HepG2 (cell line): Measurements from ENCODE around the gene VMO1. TPM values are rescaled to one million over a fixed set of nuclear protein-coding genes. Genes with fewer than 3 reads are reported as not detected.

ENCODE experiments used
- ATF6 ChIP-seq: sonication (generic); formaldehyde crosslinking; conservative IDR thresholded peaks from 2 replicates; pipeline ENCODE4 v1.4.0; 2020; ENCODE audit warnings: missing genetic modification reagents
- FIP1L1 ChIP-seq: fragments of 200-400 bp; formaldehyde crosslinking; IDR thresholded peaks from 2 replicates; pipeline ENCODE4 v1.6.1; 2018; ENCODE audit warnings: low read depth, mild to moderate bottlenecking, low read length, moderate library complexity, borderline replicate concordance; ENCODE audit not compliant: insufficient read depth
- FOSL1 ChIP-seq: sonication (generic); formaldehyde crosslinking; IDR thresholded peaks from 2 replicates; pipeline ENCODE4 v1.9.0; 2021; ENCODE audit warnings: missing genetic modification reagents, borderline replicate concordance
- HBP1 ChIP-seq: IDR thresholded peaks from 2 replicates; pipeline ENCODE4 v1.6.1; 2016; ENCODE audit warnings: low read depth, control low read depth
- HHEX ChIP-seq: IDR thresholded peaks from 2 replicates; pipeline ENCODE4 v1.6.1; 2016; ENCODE audit warnings: control low read depth
- NFYB ChIP-seq: sonication (generic); formaldehyde crosslinking; IDR thresholded peaks from 2 replicates; pipeline ENCODE4 v1.4.0; 2020; ENCODE audit warnings: missing genetic modification reagents
- NFYC ChIP-seq: IDR thresholded peaks from 2 replicates; pipeline ENCODE4 v1.6.1; 2016; ENCODE audit warnings: missing genetic modification reagents, missing compliant biosample characterization
- NR2C2 ChIP-seq: sonication (generic); formaldehyde crosslinking; IDR thresholded peaks from 2 replicates; pipeline ENCODE4 v1.4.0; 2020; ENCODE audit warnings: missing genetic modification reagents, mild to moderate bottlenecking, moderate library complexity, borderline replicate concordance
- PHF21A ChIP-seq: sonication (generic); formaldehyde crosslinking; IDR thresholded peaks from 2 replicates; pipeline ENCODE4 v1.5.0; 2020; ENCODE audit warnings: mild to moderate bottlenecking, missing genetic modification reagents
- PRDM15 ChIP-seq: sonication (generic); formaldehyde crosslinking; IDR thresholded peaks from 2 replicates; pipeline ENCODE4 v1.4.0; 2020; ENCODE audit warnings: missing genetic modification reagents
- SNAPC4 ChIP-seq: sonication (generic); formaldehyde crosslinking; IDR thresholded peaks from 2 replicates; pipeline ENCODE4 v1.4.0; 2020; ENCODE audit warnings: mild to moderate bottlenecking, missing genetic modification reagents
- TEF ChIP-seq: sonication (generic); formaldehyde crosslinking; IDR thresholded peaks from 2 replicates; pipeline ENCODE4 v1.5.0; 2020; ENCODE audit warnings: missing genetic modification reagents
- U2AF1 ChIP-seq: fragments of 200-400 bp; formaldehyde crosslinking; optimal IDR thresholded peaks from 2 replicates; pipeline ENCODE3; 2017; ENCODE audit warnings: mild to moderate bottlenecking, low read depth, low read length
- ZNF230 ChIP-seq: sonication (generic); formaldehyde crosslinking; IDR thresholded peaks from 2 replicates; pipeline ENCODE4 v1.4.0; 2020; ENCODE audit warnings: mild to moderate bottlenecking, missing genetic modification reagents
- ZNF451 ChIP-seq: sonication (generic); formaldehyde crosslinking; IDR thresholded peaks from 2 replicates; pipeline ENCODE4 v1.5.0; 2020; ENCODE audit warnings: mild to moderate bottlenecking, missing genetic modification reagents
- ZNF616 ChIP-seq: sonication (generic); formaldehyde crosslinking; IDR thresholded peaks from 2 replicates; pipeline ENCODE4 v1.5.0; 2020; ENCODE audit warnings: low read depth, mild to moderate bottlenecking, missing genetic modification reagents
- ZNF83 ChIP-seq: sonication (generic); formaldehyde crosslinking; IDR thresholded peaks from 2 replicates; pipeline ENCODE4 v1.4.0; 2020; ENCODE audit warnings: missing genetic modification reagents, mild to moderate bottlenecking, borderline replicate concordance
- polyA plus RNA-seq, 8 experiments: library from polyadenylated mRNA; depleted of rRNA in 3 of 8; stranded (reverse) in 7 of 8; unstranded in 1 of 8; fragments of >200 nt; fragmentation: Illumina TruSeq in 4 of 8; extraction: Trizol in 4 of 8; gene quantifications; 2 replicates each; pipeline versions ENCODE4 v1.2.1 to v1.2.3, GENCODE V29; 2011 to 2016; ENCODE audit warnings: low read depth in 4 of 8, missing spikeins in 1 of 8, mixed read lengths in 1 of 8; ENCODE audit not compliant: insufficient read depth in 1 of 8
- total RNA-seq, 5 experiments: library from RNA; depleted of rRNA; stranded (reverse); fragments of >200 nt; fragmentation: Illumina TruSeq; extraction: Trizol; gene quantifications; 2 replicates each; pipeline ENCODE4 v1.2.3, GENCODE V29; 2016; ENCODE audit warnings: low read depth in 1 of 5

The VMO1 gene
- total and polyA plus RNA-seq, 2 of the 13 experiments (the other 11 are each of a cell fraction or from before 2014, with no cell fraction given): not detected

GRCh38 chr17:4759776-4760236 lies 26.4 kb downstream of the VMO1 start (continued):
- TF ChIP-seq U2AF1 (no peak), HBP1 (CRISPR knock-in tag) (no peak), FOSL1 (CRISPR knock-in tag) (no peak), FIP1L1 (no peak), TEF (no peak), SNAPC4 (CRISPR knock-in tag) (0 out of 2 replicates have a peak, but pooled peaks have one; percentile 25), ZNF230 (peak; percentile 86; the same call in 1 of the 2 replicates), NR2C2 (peak; percentile 87), NFYB (CRISPR knock-in tag) (peak; percentile 46; the same call in 1 of the 2 replicates), NFYC (CRISPR knock-in tag) (peak; percentile 70), ZNF616 (no peak), PRDM15 (no peak), HHEX (CRISPR knock-in tag) (peak; percentile 67), ATF6 (CRISPR knock-in tag) (no peak), ZNF83 (CRISPR knock-in tag) (no peak), ZNF451 (CRISPR knock-in tag) (no peak), PHF21A (peak; percentile 96)
